DMS53 treated with DMSO at 0.1 percent for 48 hours (cell line): ENCODE results near the gene MFNG.

ENCODE experiments used
- DNase-seq: peaks from one replicate; lab custom pipeline; 2025; ENCODE audit not compliant: unreplicated experiment; lab: John Stamatoyannopoulos, UW

Gene MFNG

GRCh38 chr22:37453696-37454095 is 32.5 kb downstream of the MFNG start:
- no peak for DNase-seq

DNA sequence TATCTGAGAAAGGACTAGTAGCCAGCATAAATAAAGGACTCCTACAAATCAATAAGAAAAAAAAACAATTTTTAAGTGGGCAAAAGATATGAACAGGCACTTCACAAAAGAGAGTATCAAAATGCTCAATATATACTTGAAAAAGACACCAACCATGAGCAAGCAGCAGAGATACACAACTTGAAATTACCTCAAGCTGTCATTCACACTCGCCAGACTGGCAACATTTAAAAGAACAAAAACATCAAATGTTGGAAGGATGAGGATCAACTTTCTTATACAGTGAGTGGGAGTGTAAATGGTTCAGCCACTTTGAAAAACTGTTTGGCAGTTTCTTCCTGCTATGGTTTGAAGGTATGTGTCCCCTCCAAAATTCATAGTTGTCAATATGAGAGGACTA is 35.0 kb downstream of the MFNG start:
- no peak for DNase-seq

GRCh38 chr22:37449331-37450001 is 36.7 kb downstream of the MFNG start:
- DNase-seq, result no peak

GRCh38 chr22:37448516-37449127 is 37.6 kb downstream of the MFNG start:
- no peak for DNase-seq

DNA sequence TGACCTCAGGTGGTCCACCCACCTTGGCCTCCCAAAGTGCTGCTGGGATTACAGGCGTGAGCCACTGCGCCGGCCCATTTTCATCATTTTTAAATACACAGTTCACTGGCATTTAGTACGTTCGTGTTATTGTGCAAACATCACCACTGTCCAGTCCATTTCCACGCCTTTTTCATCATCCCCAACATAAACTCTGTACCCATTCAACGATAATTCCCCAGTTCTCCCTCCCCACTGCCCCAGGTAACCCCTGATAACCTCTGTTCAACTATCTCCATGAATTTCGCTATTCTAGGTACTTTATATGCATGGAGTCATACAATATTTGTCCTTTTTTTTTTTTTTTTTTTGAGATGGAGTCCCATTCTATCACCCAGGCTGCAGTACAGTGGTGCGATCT is 40.7 kb downstream of the MFNG start:
- no peak for DNase-seq

DNA sequence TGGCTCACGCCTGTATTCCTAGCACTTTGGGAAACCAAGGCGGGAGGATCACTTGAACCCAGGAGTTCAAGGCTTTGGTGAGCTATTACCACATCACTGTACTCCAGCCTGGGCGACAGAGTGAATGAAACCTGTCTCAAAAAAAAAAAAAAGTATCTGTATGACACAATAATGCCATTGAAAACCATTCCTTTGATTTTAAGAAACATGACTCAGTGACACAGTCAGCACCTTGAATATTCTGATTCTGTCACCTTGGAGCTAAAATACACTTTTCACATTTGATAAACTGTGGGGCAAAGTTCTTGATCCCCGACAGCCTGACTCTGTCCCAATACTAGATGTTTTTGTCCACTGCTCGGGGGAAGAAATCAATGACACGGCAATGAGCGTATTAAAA is 42.2 kb downstream of the MFNG start:
- DNase-seq, result no peak

- no peak for DNase-seq
Measured at GRCh38 chr22:37443086-37443485, 43.1 kb downstream of the MFNG start.

DNA sequence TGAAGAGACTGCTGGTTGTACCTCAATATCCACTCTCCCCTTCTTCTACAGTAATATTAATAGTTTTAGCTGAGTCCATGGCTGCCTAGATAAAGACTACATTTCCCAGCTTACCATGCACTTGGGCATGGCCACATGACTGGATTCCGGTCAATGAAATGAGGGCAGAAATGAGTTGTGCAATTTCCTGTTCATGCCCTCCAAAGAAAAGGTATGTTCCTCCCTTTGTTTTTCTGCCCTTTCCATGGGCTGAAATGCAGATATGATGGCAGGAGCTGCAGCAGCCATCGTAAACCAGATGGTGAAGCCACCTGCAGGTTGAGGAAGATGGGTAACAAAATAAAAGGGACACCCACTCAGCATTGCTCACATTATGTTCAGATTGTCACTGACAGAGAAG is 43.6 kb downstream of the MFNG start:
- no peak for DNase-seq

DNA sequence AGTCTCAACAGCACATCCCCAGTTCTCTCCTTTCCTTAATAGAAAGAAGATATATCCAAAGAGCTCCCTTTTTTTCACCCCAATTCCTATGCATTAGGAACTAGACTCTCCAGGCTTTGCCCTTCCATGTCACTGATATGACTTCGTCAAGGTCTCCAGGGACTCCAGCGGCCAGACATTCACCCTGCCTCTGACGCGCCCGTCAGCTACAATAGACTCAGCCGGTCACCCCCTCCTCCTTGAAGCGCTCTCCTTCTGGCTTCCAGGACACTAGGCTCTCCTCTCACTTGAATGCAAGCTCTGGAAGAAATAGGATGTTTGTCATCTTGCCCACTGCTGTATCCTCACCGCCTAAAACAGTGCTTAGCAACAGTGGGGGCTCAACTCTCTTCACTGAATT is 44.0 kb downstream of the MFNG start:
- DNase-seq, result no peak

- no peak for DNase-seq
Measured at GRCh38 chr22:37440875-37441274, 45.3 kb downstream of the MFNG start.

GRCh38 chr22:37439347-37439746 is 46.8 kb downstream of the MFNG start:
- DNase-seq, result no peak

GRCh38 chr22:37435970-37436603 is 50.1 kb downstream of the MFNG start:
- DNase-seq, result no peak

- no peak for DNase-seq
Measured at GRCh38 chr22:37433786-37434185, 52.4 kb downstream of the MFNG start.

- no peak for DNase-seq
Measured at GRCh38 chr22:37432708-37433054, 53.5 kb downstream of the MFNG start.

DNA sequence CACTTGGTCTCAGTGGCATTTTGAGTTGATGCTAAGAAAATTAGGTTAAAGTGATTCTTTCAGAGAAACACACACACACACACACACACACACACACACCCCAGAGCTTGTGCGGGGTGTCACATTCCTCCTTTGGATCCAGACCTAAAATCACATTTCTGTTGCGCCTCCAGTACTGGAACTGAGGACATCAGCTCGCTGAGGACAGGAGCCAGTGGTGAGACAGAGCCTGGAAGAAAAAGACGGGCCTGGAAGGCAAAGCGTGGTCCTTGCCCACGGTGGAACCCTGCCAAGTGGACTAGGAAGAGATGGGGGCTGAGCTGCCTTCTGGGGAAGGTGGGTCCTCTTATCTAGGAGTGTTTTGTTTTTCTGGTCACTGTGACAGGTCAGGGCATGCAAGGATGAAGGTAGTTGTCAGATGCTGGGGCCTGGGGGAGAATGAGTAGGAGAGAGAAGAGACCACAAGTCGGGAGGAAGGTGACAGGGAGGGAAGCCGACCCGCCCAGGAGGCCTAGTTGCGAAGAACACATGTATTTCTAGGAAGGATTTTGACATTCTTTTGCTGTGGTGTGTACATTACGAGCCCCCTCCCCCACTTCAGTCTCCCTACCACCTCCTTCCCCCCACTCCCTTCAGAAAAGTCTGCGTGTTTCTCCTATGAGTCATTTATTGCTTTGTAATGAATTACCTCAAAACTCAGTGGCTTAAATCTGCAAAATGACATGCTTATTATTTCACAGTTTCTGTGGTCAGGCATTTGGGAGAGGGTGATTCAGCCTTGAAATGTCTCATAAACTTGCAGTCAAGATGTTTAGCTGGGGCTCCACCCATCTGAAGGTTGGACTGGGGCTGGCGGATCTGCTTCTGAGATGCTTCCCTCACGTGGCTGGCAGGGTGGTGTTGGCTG is 54.1 kb downstream of the MFNG start:
- no peak for DNase-seq

GRCh38 chr22:37431366-37431765 is 54.8 kb downstream of the MFNG start:
- no peak for DNase-seq

DNA sequence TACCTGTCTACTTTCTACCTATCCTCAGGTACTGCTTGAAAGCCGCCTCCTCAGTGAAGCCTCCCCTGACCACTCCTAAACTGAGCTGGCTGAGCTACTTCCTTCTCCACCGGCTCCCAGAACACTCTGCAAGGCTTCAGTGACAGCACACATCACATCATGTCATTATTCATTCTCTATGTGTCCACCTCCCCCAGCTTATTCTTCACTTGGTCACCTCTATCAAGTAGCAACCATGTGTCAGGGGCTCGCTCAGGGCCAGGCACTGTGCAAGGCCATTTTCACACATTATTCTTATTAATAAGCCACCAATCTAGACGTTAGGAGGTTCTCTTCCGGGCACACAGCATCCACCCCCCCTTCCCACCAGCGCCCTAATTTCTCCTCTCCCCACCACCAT is 55.2 kb downstream of the MFNG start:
- no peak for DNase-seq

DNA sequence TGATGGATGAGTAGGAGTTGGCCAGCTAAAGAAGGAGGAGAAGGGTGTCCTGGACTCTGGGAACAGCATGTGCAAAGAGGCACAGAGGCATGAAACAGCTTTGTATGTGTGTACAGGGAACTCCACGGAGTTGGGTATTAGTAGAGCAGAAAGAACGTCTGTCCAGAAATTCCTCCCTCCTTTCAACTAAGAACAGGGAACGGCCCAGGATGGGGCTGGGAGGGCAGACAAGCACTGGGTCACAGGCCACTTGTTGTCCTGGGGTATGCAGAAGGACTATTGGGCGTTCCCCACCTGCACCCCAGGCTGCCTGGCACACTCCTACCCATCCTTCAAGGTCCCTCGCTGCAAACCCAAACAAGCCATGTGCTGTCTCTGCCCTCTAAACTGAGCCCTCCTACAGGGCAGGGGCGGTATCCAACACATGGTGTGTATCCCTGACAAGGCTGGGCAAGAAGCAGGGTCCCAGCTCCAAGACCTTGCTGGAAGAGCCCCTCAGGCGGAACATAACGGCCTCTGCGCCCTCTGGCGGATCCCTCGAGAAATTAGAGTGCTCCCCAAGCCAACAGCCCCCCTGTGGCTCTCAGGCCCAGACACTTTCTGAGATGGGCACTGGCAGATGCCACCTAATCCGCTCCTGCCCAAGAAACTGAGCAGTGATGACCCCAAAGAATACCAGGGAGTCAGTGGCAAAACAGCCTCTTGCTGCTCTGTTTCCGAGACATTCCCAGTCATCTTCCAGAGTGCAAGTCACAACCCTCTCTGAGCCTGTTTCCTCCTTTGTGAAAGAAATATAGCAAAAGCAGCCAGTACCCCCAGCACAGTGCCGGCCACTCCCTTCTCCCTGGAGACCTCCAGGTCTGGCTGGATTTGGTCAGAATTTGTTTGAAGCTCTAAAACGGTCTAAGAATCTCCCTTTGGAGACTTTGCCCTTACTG is 57.3 kb downstream of the MFNG start:
- no peak for DNase-seq

DNA sequence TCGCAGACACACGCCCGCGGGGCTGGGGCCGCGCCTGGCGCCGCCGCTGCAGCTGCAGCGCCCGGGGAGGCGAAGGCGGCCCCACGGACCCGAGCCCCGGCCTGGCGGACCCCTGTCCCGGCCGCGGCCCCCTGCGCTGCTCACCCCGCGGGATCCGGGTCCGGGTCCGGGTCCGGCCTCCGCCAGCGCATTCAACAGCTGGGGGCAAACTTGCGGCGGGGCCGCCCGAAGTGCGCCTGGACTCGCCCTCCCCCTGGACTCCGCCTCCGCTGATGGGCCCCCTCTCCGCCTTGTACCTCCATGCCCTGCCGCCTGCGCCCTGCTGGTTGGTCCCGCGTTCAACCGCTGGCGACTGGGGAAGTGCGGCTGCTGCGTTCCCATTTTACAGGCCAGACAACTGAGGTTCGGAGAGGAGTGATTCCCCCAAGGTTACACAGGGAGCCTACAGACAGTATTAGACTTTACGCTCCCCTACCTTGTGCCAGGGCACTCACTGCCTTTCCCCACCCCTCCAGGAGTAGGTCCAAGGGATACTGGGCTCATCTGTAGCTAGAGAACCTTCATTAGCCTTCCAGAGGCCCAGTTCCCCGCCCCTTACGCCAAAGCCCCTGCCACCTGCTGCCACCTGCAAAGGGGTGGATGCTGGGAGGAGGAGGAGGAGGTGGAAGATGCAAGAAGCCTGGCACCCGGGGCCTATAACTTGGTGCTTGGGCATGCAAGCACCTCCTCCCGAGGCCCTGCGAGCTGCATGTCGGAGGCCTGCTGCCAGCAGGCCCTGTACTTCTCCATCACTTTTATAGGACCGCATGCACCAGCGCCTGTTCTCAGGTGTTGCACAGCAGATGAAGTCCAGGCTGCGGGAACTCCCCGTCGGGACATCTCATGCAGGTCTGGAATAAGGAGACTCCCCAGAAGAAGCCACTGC is 58.2 kb downstream of the MFNG start:
- DNase-seq, result no peak
